Calu3 (cell line): ENCODE data around the gene EIF2B4. TPM values are rescaled to one million over a fixed set of nuclear protein-coding genes. Genes with fewer than 3 reads are reported as not detected.

Experiments used
- BruUV-seq: library from RNA; stranded (reverse); fragments of 400-500 nt; replicated peaks from 2 replicates; lab custom pipeline; 2021; lab: Mats Ljungman, UMichigan
- CTCF ChIA-PET: fragments of 300-600 bp; sonication (Branson Sonifier 250); formaldehyde crosslinking; loops from one replicate; lab custom pipeline; 2022; ENCODE audit warnings: antibody characterized with exemption; lab: Charles Lee
- DNase-seq: peaks from one replicate; pipeline ENCODE4 v3.0.0; 2022
- H3K27ac Mint-ChIP-seq: one replicate; pipeline ENCODE4 v1.8.0; 2022; ENCODE audit warnings: mixed read lengths; ENCODE audit not compliant: unreplicated experiment
- H3K27me3 Mint-ChIP-seq: one replicate; pipeline ENCODE4 v1.8.0; 2022; ENCODE audit warnings: mixed read lengths; ENCODE audit not compliant: unreplicated experiment
- H3K36me3 Mint-ChIP-seq: one replicate; pipeline ENCODE4 v1.8.0; 2022; ENCODE audit warnings: mild to moderate bottlenecking, moderate library complexity, mixed read lengths; ENCODE audit not compliant: insufficient read depth, unreplicated experiment
- H3K4me1 Mint-ChIP-seq: one replicate; pipeline ENCODE4 v1.8.0; 2022; ENCODE audit warnings: mild to moderate bottlenecking, low read depth, mixed read lengths; ENCODE audit not compliant: unreplicated experiment
- H3K4me3 Mint-ChIP-seq: one replicate; pipeline ENCODE4 v1.8.0; 2022; ENCODE audit warnings: mild to moderate bottlenecking, low read depth, moderate library complexity, mixed read lengths; ENCODE audit not compliant: unreplicated experiment
- H3K9me3 Mint-ChIP-seq: one replicate; pipeline ENCODE4 v1.8.0; 2022; ENCODE audit warnings: low read depth, mixed read lengths; ENCODE audit not compliant: unreplicated experiment
- CTCF ChIP-seq: fragments of 200-600 bp; IDR thresholded peaks from one replicate; pipeline ENCODE4 v1.8.0; 2022; ENCODE audit warnings: antibody characterized with exemption; ENCODE audit not compliant: unreplicated experiment
- intact Hi-C: fragments of 100-400 bp; cut with micrococcal nuclease; formaldehyde crosslinking; loops from one replicate; pipeline ENCODE4 v1.10.0; 2022; ENCODE audit not compliant: unreplicated experiment
- total RNA-seq: library from RNA; stranded (reverse); gene quantifications from 2 replicates; pipeline ENCODE4 v1.2.3, GENCODE V29; 2022

EIF2B4 gene
- total RNA-seq, 1 experiment from 2014 or later: 43.7 TPM

- Mint-ChIP-seq H3K4me1 (peaks cover 15% of the 10 kb centered on the region), H3K36me3 (peaks cover 75% of the 10 kb centered on the region), H3K4me3 (peak overlapping the region; percentile 72), H3K27me3 (no peaks in the 10 kb centered on the region), H3K27ac (peak overlapping the region; percentile 93), H3K9me3 (no peaks in the 10 kb centered on the region)
- no peak for TF ChIP-seq CTCF
- no TSS peak for BruUV-seq
- intact Hi-C loops: no loop called here
- DNase-seq: no peak
- CTCF ChIA-PET: interaction anchor here (0.5 kb wide), 1 partner anchor 32 kb away, joined by 3 read pairs; no protein-coding TSS in a partner anchor
These were observed 8.7 kb upstream of the EIF2B4 start for GRCh38 chr2:27378809-27379290.

GRCh38 chr2:27378096-27378808 lies 8.1 kb upstream of the EIF2B4 start:
- intact Hi-C loops: no loop called here
- TF ChIP-seq CTCF: no peak
- peaks cover 75% of the 10 kb centered on the region for H3K36me3 Mint-ChIP-seq
- CTCF ChIA-PET: no interaction called here
- no TSS peak for BruUV-seq
- peaks cover 15% of the 10 kb centered on the region for H3K4me1 Mint-ChIP-seq
- H3K9me3 Mint-ChIP-seq: no peaks in the 10 kb centered on the region
- peak overlapping the region; percentile 93 for H3K27ac Mint-ChIP-seq
- no peaks in the 10 kb centered on the region for H3K27me3 Mint-ChIP-seq
- DNase-seq: peak; percentile 34
- no peak overlapping the region for H3K4me3 Mint-ChIP-seq

- CTCF ChIA-PET: no interaction called here
- Mint-ChIP-seq H3K4me1 (peaks cover 15% of the 10 kb centered on the region), H3K9me3 (no peaks in the 10 kb centered on the region), H3K27ac (peak overlapping the region; percentile 58), H3K36me3 (peaks cover 70% of the 10 kb centered on the region), H3K4me3 (no peak overlapping the region), H3K27me3 (no peaks in the 10 kb centered on the region)
- intact Hi-C loops: no loop called here
- no TSS peak for BruUV-seq
- no peak for TF ChIP-seq CTCF
- no peak for DNase-seq
These were observed 7.5 kb upstream of the EIF2B4 start for GRCh38 chr2:27377618-27378095.

GRCh38 chr2:27376866-27377617 lies 6.9 kb upstream of the EIF2B4 start:
- DNase-seq: no peak
- Mint-ChIP-seq H3K9me3 (no peaks in the 10 kb centered on the region), H3K27ac (peak overlapping the region; percentile 58), H3K4me3 (no peak overlapping the region), H3K4me1 (peaks cover 15% of the 10 kb centered on the region), H3K27me3 (no peaks in the 10 kb centered on the region), H3K36me3 (peaks cover 70% of the 10 kb centered on the region)
- BruUV-seq: no TSS peak
- intact Hi-C loops: no loop called here
- CTCF ChIA-PET: no interaction called here
- no peak for TF ChIP-seq CTCF
